TTC549 (cell line): ENCODE data around the gene PDIK1L.

ENCODE experiments used
- FAIRE-seq: peaks from 2 replicates; lab custom pipeline; 2012; peaks lifted over from hg19 to GRCh38; lab: Jason Lieb, UNC

Gene PDIK1L

GRCh38 chr1:26155370-26156284 is 44.0 kb downstream of the PDIK1L start:
- FAIRE-seq: no peak

GRCh38 chr1:26156285-26157038 is 44.8 kb downstream of the PDIK1L start:
- FAIRE-seq: no peak

GRCh38 chr1:26158271-26158907 is 46.8 kb downstream of the PDIK1L start:
- FAIRE-seq: no peak

GRCh38 chr1:26158908-26159742 is 47.5 kb downstream of the PDIK1L start, which contains the start of gene FAM110D:
FAM110D (plus strand) TSS chr1:26159079; CDS start chr1:26161292, 2,213 bp downstream.
- no peak for FAIRE-seq

- no peak for FAIRE-seq
Observed at GRCh38 chr1:26159743-26160039, 48.1 kb downstream of the PDIK1L start.

- no peak for FAIRE-seq
Observed at GRCh38 chr1:26160527-26161414, 49.1 kb downstream of the PDIK1L start.

- no peak for FAIRE-seq
Observed at GRCh38 chr1:26161415-26162219, 50.0 kb downstream of the PDIK1L start.

- FAIRE-seq: no peak
Observed at GRCh38 chr1:26162220-26162709, 50.6 kb downstream of the PDIK1L start.

- FAIRE-seq: no peak
Observed at GRCh38 chr1:26163684-26164035, 52.0 kb downstream of the PDIK1L start.

- no peak for FAIRE-seq
Observed at GRCh38 chr1:26164036-26164860, 52.6 kb downstream of the PDIK1L start.

- no peak for FAIRE-seq
Observed at GRCh38 chr1:26164861-26165842, 53.5 kb downstream of the PDIK1L start.

- FAIRE-seq: no peak
Observed at GRCh38 chr1:26166719-26167281, 55.2 kb downstream of the PDIK1L start.

- FAIRE-seq: no peak
Observed at GRCh38 chr1:26168410-26169197, 57.0 kb downstream of the PDIK1L start, which contains the start of gene C1orf232. C1orf232 (minus strand) TSS chr1:26168963; CDS start chr1:26168499, 464 bp downstream.

- FAIRE-seq: no peak
Observed at GRCh38 chr1:26169198-26169554, 57.6 kb downstream of the PDIK1L start.

GRCh38 chr1:26169669-26170471 is 58.2 kb downstream of the PDIK1L start, which contains the start of gene ZNF593:
ZNF593 (plus strand) TSS chr1:26169908; CDS start chr1:26169984, 76 bp downstream.
- FAIRE-seq: no peak

- FAIRE-seq: no peak
Observed at GRCh38 chr1:26170472-26170821, 58.8 kb downstream of the PDIK1L start.
